ENCODE measurements around the gene PTPRO. TPM values are rescaled to one million over a fixed set of nuclear protein-coding genes. Genes with fewer than 3 reads are reported as not detected.

The PTPRO gene
- total RNA-seq, 6 experiments from 2014 or later, result 0.07 to 0.19 (median 0.09) TPM; not detected in 1

GRCh38 chr12:15427913-15428312 lies 105.6 kb downstream of the PTPRO start:
- Mint-ChIP-seq H3K4me3 (no peak overlapping the region), H3K4me1 (ENCODE audit: low read depth) (no peaks in the 10 kb centered on the region), H3K27ac (no peak overlapping the region)

GRCh38 chr12:15428632-15429031 lies 106.3 kb downstream of the PTPRO start:
- H3K27me3 Mint-ChIP-seq (ENCODE audit: insufficient read depth), result no peaks in the 10 kb centered on the region; the same call in 1 of the 2 replicates
- TF ChIP-seq CTCF (IDR thresholded peaks at IDR 0.05), result no peak
- no peak for DNase-seq
- no peak overlapping the region for H3K4me3 Mint-ChIP-seq
- no peaks in the 10 kb centered on the region for H3K4me1 Mint-ChIP-seq (ENCODE audit: low read depth)
- no peaks in the 10 kb centered on the region for H3K36me3 Mint-ChIP-seq (ENCODE audit: low read depth)
- H3K27ac Mint-ChIP-seq, result no peak overlapping the region
- no peaks in the 10 kb centered on the region for H3K9me3 Mint-ChIP-seq

More at GRCh38 chr12:15427913-15428312, 105.6 kb downstream of the PTPRO start:
- H3K9me3 Mint-ChIP-seq, result no peaks in the 10 kb centered on the region
- DNase-seq, result no peak
- H3K27me3 Mint-ChIP-seq (ENCODE audit: insufficient read depth), result peaks cover 2% of the 10 kb centered on the region
- H3K36me3 Mint-ChIP-seq (ENCODE audit: low read depth), result no peaks in the 10 kb centered on the region
- no peak for TF ChIP-seq CTCF (IDR thresholded peaks at IDR 0.05)

- Mint-ChIP-seq H3K36me3 (ENCODE audit: low read depth) (no peaks in the 10 kb centered on the region), H3K27ac (no peak overlapping the region), H3K27me3 (ENCODE audit: insufficient read depth) (no peaks in the 10 kb centered on the region; the same call in 1 of the 2 replicates), H3K4me3 (no peak overlapping the region), H3K4me1 (ENCODE audit: low read depth) (no peaks in the 10 kb centered on the region), H3K9me3 (no peaks in the 10 kb centered on the region)
- TF ChIP-seq CTCF (IDR thresholded peaks at IDR 0.05), result no peak
- no peak for DNase-seq
These were observed 107.0 kb downstream of the PTPRO start for GRCh38 chr12:15429262-15429661.

GRCh38 chr12:15435597-15435996 lies 113.3 kb downstream of the PTPRO start:
- TF ChIP-seq CTCF (IDR thresholded peaks at IDR 0.05), result no peak
- Mint-ChIP-seq H3K27ac (no peak overlapping the region), H3K9me3 (peaks cover 16% of the 10 kb centered on the region), H3K27me3 (ENCODE audit: insufficient read depth) (no peaks in the 10 kb centered on the region), H3K4me1 (ENCODE audit: low read depth) (no peaks in the 10 kb centered on the region), H3K36me3 (ENCODE audit: low read depth) (no peaks in the 10 kb centered on the region), H3K4me3 (no peak overlapping the region)
- no peak for DNase-seq

- DNase-seq, result no peak
- Mint-ChIP-seq H3K27ac (no peak overlapping the region), H3K9me3 (peaks cover 20% of the 10 kb centered on the region), H3K36me3 (ENCODE audit: low read depth) (no peaks in the 10 kb centered on the region), H3K4me3 (no peak overlapping the region), H3K27me3 (ENCODE audit: insufficient read depth) (no peaks in the 10 kb centered on the region; the same call in 1 of the 2 replicates), H3K4me1 (ENCODE audit: low read depth) (no peaks in the 10 kb centered on the region)
- TF ChIP-seq CTCF (IDR thresholded peaks at IDR 0.05), result no peak
These were observed 117.2 kb downstream of the PTPRO start for GRCh38 chr12:15439459-15439858.

GRCh38 chr12:15443050-15443449 lies 120.7 kb downstream of the PTPRO start:
- Mint-ChIP-seq H3K27me3 (ENCODE audit: insufficient read depth) (no peaks in the 10 kb centered on the region; the same call in 1 of the 2 replicates), H3K36me3 (ENCODE audit: low read depth) (no peaks in the 10 kb centered on the region), H3K27ac (no peak overlapping the region), H3K9me3 (peaks cover 17% of the 10 kb centered on the region), H3K4me3 (no peak overlapping the region), H3K4me1 (ENCODE audit: low read depth) (no peaks in the 10 kb centered on the region)
- no peak for TF ChIP-seq CTCF (IDR thresholded peaks at IDR 0.05)
- DNase-seq, result no peak
